ENCODE data around the gene ZNF358.

ZNF358 gene

GRCh38 chr19:7516878-7517277 lies 975 bp downstream of the ZNF358 start:
- TF ChIP-seq, protein P1, sequence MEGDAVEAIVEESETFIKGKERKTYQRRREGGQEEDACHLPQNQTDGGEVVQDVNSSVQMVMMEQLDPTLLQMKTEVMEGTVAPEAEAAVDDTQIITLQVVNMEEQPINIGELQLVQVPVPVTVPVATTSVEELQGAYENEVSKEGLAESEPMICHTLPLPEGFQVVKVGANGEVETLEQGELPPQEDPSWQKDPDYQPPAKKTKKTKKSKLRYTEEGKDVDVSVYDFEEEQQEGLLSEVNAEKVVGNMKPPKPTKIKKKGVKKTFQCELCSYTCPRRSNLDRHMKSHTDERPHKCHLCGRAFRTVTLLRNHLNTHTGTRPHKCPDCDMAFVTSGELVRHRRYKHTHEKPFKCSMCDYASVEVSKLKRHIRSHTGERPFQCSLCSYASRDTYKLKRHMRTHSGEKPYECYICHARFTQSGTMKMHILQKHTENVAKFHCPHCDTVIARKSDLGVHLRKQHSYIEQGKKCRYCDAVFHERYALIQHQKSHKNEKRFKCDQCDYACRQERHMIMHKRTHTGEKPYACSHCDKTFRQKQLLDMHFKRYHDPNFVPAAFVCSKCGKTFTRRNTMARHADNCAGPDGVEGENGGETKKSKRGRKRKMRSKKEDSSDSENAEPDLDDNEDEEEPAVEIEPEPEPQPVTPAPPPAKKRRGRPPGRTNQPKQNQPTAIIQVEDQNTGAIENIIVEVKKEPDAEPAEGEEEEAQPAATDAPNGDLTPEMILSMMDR (IDR thresholded peaks at IDR 0.05; ENCODE audit: borderline replicate concordance, control extremely low read depth, extremely low read depth, insufficient read depth, missing control alignments), result no peak
- DNase-seq (ENCODE audit: low spot score), result no peak
- in situ Hi-C loops (cut with MboI; ENCODE audit: low sequenced_read_pairs, unreplicated experiment), result no loop called here

GRCh38 chr19:7519361-7520130 lies 3.6 kb downstream of the ZNF358 start:
- TF ChIP-seq, protein P1 (IDR thresholded peaks at IDR 0.05; ENCODE audit: borderline replicate concordance, control extremely low read depth, extremely low read depth, insufficient read depth, missing control alignments), result no peak
- in situ Hi-C loops (cut with MboI; ENCODE audit: low sequenced_read_pairs, unreplicated experiment), result no loop called here

GRCh38 chr19:7520131-7521051 lies 4.5 kb downstream of the ZNF358 start:
- in situ Hi-C loops (cut with MboI; ENCODE audit: low sequenced_read_pairs, unreplicated experiment), result no loop called here
- DNase-seq (ENCODE audit: low spot score), result no peak
- TF ChIP-seq, protein P1 (IDR thresholded peaks at IDR 0.05; ENCODE audit: borderline replicate concordance, control extremely low read depth, extremely low read depth, insufficient read depth, missing control alignments), result no peak

More at GRCh38 chr19:7519361-7520130, 3.6 kb downstream of the ZNF358 start:
- DNase-seq (ENCODE audit: low spot score), result no peak

- in situ Hi-C loops (cut with MboI; ENCODE audit: low sequenced_read_pairs, unreplicated experiment), result no loop called here
- no peak for DNase-seq (ENCODE audit: low spot score)
- TF ChIP-seq, protein P1 (IDR thresholded peaks at IDR 0.05; ENCODE audit: borderline replicate concordance, control extremely low read depth, extremely low read depth, insufficient read depth, missing control alignments), result no peak
Observed at GRCh38 chr19:7521551-7522071, 5.7 kb downstream of the ZNF358 start.

DNA sequence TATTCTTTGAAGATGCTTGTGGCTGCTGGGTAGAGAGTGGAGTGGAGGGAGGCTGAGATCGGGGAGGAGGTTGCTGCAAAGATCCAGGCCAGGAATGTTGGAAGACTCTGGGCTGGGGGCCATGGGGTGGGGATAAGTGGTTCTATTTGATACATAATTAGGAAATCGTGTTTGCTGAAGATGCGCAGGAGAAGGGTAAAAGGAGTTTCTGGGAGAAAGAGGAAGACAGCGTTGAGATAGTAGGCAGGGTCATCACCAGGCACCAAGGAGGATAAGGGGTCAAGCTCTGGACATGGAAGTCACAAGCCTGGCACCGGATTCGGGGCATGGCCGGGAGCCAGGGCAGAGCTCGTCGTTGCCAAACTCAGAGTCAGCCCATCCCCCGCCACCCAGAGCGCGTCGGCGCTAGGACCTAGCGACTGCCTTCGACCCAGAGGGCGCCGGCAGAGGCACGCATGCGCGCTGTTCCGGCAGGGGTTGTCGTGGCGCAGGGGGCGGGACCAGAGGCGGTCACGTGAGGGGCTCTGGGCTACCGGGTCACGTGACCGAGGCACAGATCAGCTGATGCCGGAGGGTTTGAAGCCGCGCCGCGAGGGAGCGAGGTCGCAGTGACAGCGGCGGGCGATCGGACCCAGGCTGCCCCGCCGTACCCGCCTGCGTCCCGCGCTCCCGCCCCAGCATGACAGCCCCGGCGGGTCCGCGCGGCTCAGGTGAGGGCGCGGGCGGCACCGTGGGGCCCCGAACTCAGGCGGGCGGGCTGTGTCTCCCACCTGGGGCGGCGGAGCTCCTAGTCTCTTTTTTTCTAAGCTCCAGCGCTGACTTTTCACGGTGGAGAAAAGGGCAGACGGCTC lies 6.4 kb downstream of the ZNF358 start, which contains the start of gene MCOLN1:
TSS of gene MCOLN1 (plus strand) at position 553 of the 851 bp plus-strand sequence. CDS start at position 680, 127 bp downstream.
- in situ Hi-C loops (cut with MboI; ENCODE audit: low sequenced_read_pairs, unreplicated experiment), result no loop called here
- TF ChIP-seq, protein P1 (IDR thresholded peaks at IDR 0.05; ENCODE audit: borderline replicate concordance, control extremely low read depth, extremely low read depth, insufficient read depth, missing control alignments), result no peak
- DNase-seq (ENCODE audit: low spot score), result peak; percentile 100
